H1 (cell line): ENCODE data around the gene CYP2W1. TPM values are rescaled to one million over a fixed set of nuclear protein-coding genes. Genes with fewer than 3 reads are reported as not detected.

Experiments used
- CTCF ChIA-PET: fragments of 300-600 bp; sonication (Branson Sonifier 250); formaldehyde crosslinking; loops from one replicate; lab custom pipeline; 2021; ENCODE audit not compliant: partially characterized antibody; lab: Charles Lee
- POLR2A ChIA-PET: fragments of 300-600 bp; sonication (Branson Sonifier 250); formaldehyde crosslinking; loops from one replicate; lab custom pipeline; 2021; ENCODE audit warnings: inconsistent platforms; ENCODE audit not compliant: partially characterized antibody; lab: Charles Lee
- DNase-seq, 2 experiments: peaks; one replicate each; pipeline versions ENCODE4 v3.0.0 to v3.0.0-alpha.2; 2010 to 2022; ENCODE audit warnings: low spot score in 2 of 2, low read depth in 1 of 2, mixed read lengths in 1 of 2
- FAIRE-seq: peaks from 2 replicates; lab custom pipeline; 2011; peaks lifted over from hg19 to GRCh38; lab: Jason Lieb, UNC
- H2AFZ ChIP-seq: 2 replicates; pipeline ENCODE4 v1.8.1; 2012; ENCODE audit warnings: low read length, inconsistent platforms
- H2AK5ac ChIP-seq: 2 replicates; pipeline ENCODE4 v1.6.1; 2013; ENCODE audit warnings: low read depth, low read length
- H2BK120ac ChIP-seq: replicated peaks from 2 replicates; pipeline ENCODE3; 2013; ENCODE audit warnings: low read depth, low read length, inconsistent platforms
- H2BK12ac ChIP-seq: 2 replicates; pipeline ENCODE4 v1.6.1; 2013; ENCODE audit warnings: low read depth, low read length
- H2BK15ac ChIP-seq: 2 replicates; pipeline ENCODE4 v1.6.1; 2013; ENCODE audit warnings: low read length
- H2BK20ac ChIP-seq: 2 replicates; pipeline ENCODE4 v1.6.1; 2013; ENCODE audit warnings: low read length
- H2BK5ac ChIP-seq: 2 replicates; pipeline ENCODE4 v1.6.1; 2013; ENCODE audit warnings: low read depth, low read length
- H3K14ac ChIP-seq: 2 replicates; pipeline ENCODE4 v1.6.1; 2013; ENCODE audit warnings: inconsistent platforms; ENCODE audit not compliant: insufficient read length
- H3K18ac ChIP-seq: 2 replicates; pipeline ENCODE4 v1.6.1; 2013; ENCODE audit warnings: low read length; ENCODE audit errors: extremely low read depth
- H3K23ac ChIP-seq: 2 replicates; pipeline ENCODE4 v1.6.1; 2013; ENCODE audit warnings: inconsistent platforms; ENCODE audit not compliant: insufficient read length
- H3K23me2 ChIP-seq: 2 replicates; pipeline ENCODE4 v1.6.1; 2013; ENCODE audit warnings: low read depth, low read length
- H3K27ac ChIP-seq: 2 replicates; pipeline ENCODE4 v1.6.1; 2011; ENCODE audit warnings: low read depth, low read length, inconsistent platforms
- H3K27me3 ChIP-seq, 4 experiments: replicated peaks in 1 of 4; 1 replicate in 1 of 4; 2 replicates in 3 of 4; pipeline versions ENCODE4 v1.6.1 to v1.8.1; 2011 to 2013; ENCODE audit warnings: low read length in 3 of 4, mild to moderate bottlenecking in 3 of 4, inconsistent platforms in 2 of 4, mixed read lengths in 2 of 4, moderate library complexity in 1 of 4; ENCODE audit not compliant: control insufficient read depth in 3 of 4, insufficient read depth in 3 of 4; ENCODE audit errors: extremely low read depth in 1 of 4
- H3K36me3 ChIP-seq, 4 experiments: 2 replicates each; pipeline versions ENCODE4 v1.6.1 to v1.8.1; 2011 to 2013; ENCODE audit warnings: mild to moderate bottlenecking in 4 of 4, low read length in 3 of 4, moderate library complexity in 2 of 4, control low read depth in 1 of 4, inconsistent platforms in 1 of 4; ENCODE audit not compliant: insufficient read depth in 4 of 4, control insufficient read depth in 2 of 4
- H3K4ac ChIP-seq: replicated peaks from 2 replicates; pipeline ENCODE3; 2013; ENCODE audit warnings: low read length, low read depth, mixed read lengths, inconsistent platforms; ENCODE audit not compliant: insufficient read length
- H3K4me1 ChIP-seq, 4 experiments: replicated peaks in 1 of 4; 1 replicate in 1 of 4; 2 replicates in 3 of 4; pipeline versions ENCODE4 v1.6.1 to v1.8.1; 2011 to 2013; ENCODE audit warnings: low read length in 3 of 4, inconsistent platforms in 2 of 4, mixed read lengths in 1 of 4; ENCODE audit not compliant: insufficient read depth in 4 of 4, control insufficient read depth in 3 of 4
- H3K4me2 ChIP-seq, 2 experiments: 2 replicates each; pipeline versions ENCODE4 v1.6.1 to v1.8.1; 2011 to 2013; ENCODE audit warnings: low read depth in 2 of 2, low read length in 2 of 2, control low read depth in 1 of 2, inconsistent platforms in 1 of 2, mild to moderate bottlenecking in 1 of 2; ENCODE audit not compliant: insufficient read depth in 1 of 2
- H3K4me3 ChIP-seq, 4 experiments: fragments of 200-600, 300-600 bp in 1 of 4; sonication (generic), shearing (Covaris generic), sonication (Bioruptor Twin) in 1 of 4; 2 replicates each; pipeline versions ENCODE4 v1.5.1 to v1.8.1; 2011 to 2016; ENCODE audit warnings: low read length in 4 of 4, low read depth in 3 of 4, control low read depth in 2 of 4, inconsistent platforms in 2 of 4, mild to moderate bottlenecking in 2 of 4, mixed read lengths in 1 of 4, moderate library complexity in 1 of 4; ENCODE audit not compliant: insufficient read depth in 2 of 4; ENCODE audit errors: extremely low read depth in 1 of 4
- H3K56ac ChIP-seq: replicated peaks from 2 replicates; pipeline ENCODE3; 2013; ENCODE audit warnings: low read depth, mild to moderate bottlenecking, mixed read lengths, low read length, inconsistent platforms; ENCODE audit not compliant: insufficient read length
- H3K79me1 ChIP-seq: 2 replicates; pipeline ENCODE4 v1.6.1; 2013; ENCODE audit warnings: low read depth, low read length, control low read depth
- H3K79me2 ChIP-seq, 2 experiments: 2 replicates each; pipeline versions ENCODE4 v1.6.1 to v1.8.1; 2012 to 2013; ENCODE audit warnings: low read length in 2 of 2, mild to moderate bottlenecking in 2 of 2, inconsistent platforms in 1 of 2; ENCODE audit not compliant: insufficient read depth in 2 of 2, control insufficient read depth in 1 of 2
- H3K9ac ChIP-seq, 4 experiments: replicated peaks in 1 of 4; 1 replicate in 1 of 4; 2 replicates in 3 of 4; pipeline versions ENCODE4 v1.6.1 to v1.8.1; 2011 to 2013; ENCODE audit warnings: low read depth in 3 of 4, low read length in 3 of 4, control low read depth in 2 of 4, mild to moderate bottlenecking in 2 of 4, moderate library complexity in 2 of 4, inconsistent platforms in 1 of 4; ENCODE audit errors: extremely low read depth in 1 of 4
- H3K9me3 ChIP-seq, 2 experiments: 2 replicates each; pipeline versions ENCODE4 v1.6.1 to v1.8.1; 2012 to 2013; ENCODE audit warnings: mild to moderate bottlenecking in 2 of 2, moderate library complexity in 2 of 2, control low read depth in 1 of 2, inconsistent platforms in 1 of 2, low read depth in 1 of 2, low read length in 1 of 2, mixed read lengths in 1 of 2; ENCODE audit not compliant: insufficient read depth in 2 of 2
- H4K20me1 ChIP-seq, 2 experiments: replicated peaks in 1 of 2; 2 replicates each; pipeline versions ENCODE3 to v1.8.1; 2011 to 2013; ENCODE audit warnings: inconsistent platforms in 2 of 2, low read length in 2 of 2, mild to moderate bottlenecking in 1 of 2; ENCODE audit not compliant: insufficient read depth in 2 of 2, control insufficient read depth in 1 of 2
- H4K5ac ChIP-seq: 2 replicates; pipeline ENCODE4 v1.6.1; 2013; ENCODE audit warnings: low read length, low read depth, mixed read lengths, inconsistent platforms; ENCODE audit not compliant: insufficient read length
- H4K8ac ChIP-seq: 2 replicates; pipeline ENCODE4 v1.8.0; 2013; ENCODE audit warnings: mild to moderate bottlenecking, moderate library complexity, low read length, inconsistent platforms; ENCODE audit not compliant: insufficient read depth; ENCODE audit errors: extremely low read depth
- H4K91ac ChIP-seq: replicated peaks from 2 replicates; pipeline ENCODE3; 2013; ENCODE audit warnings: low read length, mixed read lengths, inconsistent platforms; ENCODE audit not compliant: insufficient read length
- BRCA1 ChIP-seq: IDR thresholded peaks from 2 replicates; pipeline ENCODE4 v1.6.1; 2012; ENCODE audit warnings: low read depth, low read length, improper control_type of control experiment
- CHD2 ChIP-seq: IDR thresholded peaks from 2 replicates; pipeline ENCODE4 v1.6.1; 2012; ENCODE audit warnings: low read length, improper control_type of control experiment
- CTBP2 ChIP-seq: IDR thresholded peaks from 2 replicates; pipeline ENCODE4 v1.7.0; 2011; ENCODE audit warnings: borderline replicate concordance, mild to moderate bottlenecking, moderate library complexity, mixed read lengths, low read length; ENCODE audit not compliant: insufficient read depth, insufficient read length
- EZH2 ChIP-seq: fragments of 200-600 bp; sonication (generic); IDR thresholded peaks from 2 replicates; pipeline ENCODE4 v1.7.1; 2012; ENCODE audit warnings: low read depth, mild to moderate bottlenecking, moderate library complexity, low read length, inconsistent platforms; ENCODE audit not compliant: severe bottlenecking
- KDM5A ChIP-seq: fragments of 200-600 bp; IDR thresholded peaks from 2 replicates; pipeline ENCODE4 v1.7.1; 2012; ENCODE audit warnings: mild to moderate bottlenecking, low read length, inconsistent platforms, mixed read lengths
- POU5F1 ChIP-seq: IDR thresholded peaks from 2 replicates; pipeline ENCODE4 v1.6.1; 2011; ENCODE audit warnings: low read depth, mild to moderate bottlenecking, low read length, moderate library complexity
- RXRA ChIP-seq: IDR thresholded peaks from 2 replicates; pipeline ENCODE4 v1.6.1; 2011; ENCODE audit warnings: low read depth, mild to moderate bottlenecking, low read length, moderate library complexity; ENCODE audit not compliant: insufficient read depth
- SIN3A ChIP-seq, 2 experiments: IDR thresholded peaks in 1 of 2; conservative IDR thresholded peaks in 1 of 2; 2 replicates each; pipeline ENCODE4 v1.6.1; 2011 to 2012; ENCODE audit warnings: low read length in 2 of 2, improper control_type of control experiment in 1 of 2, low read depth in 1 of 2, mild to moderate bottlenecking in 1 of 2
- SIRT6 ChIP-seq: IDR thresholded peaks from one replicate; pipeline ENCODE4 v1.7.1; 2012; ENCODE audit warnings: low read length, inconsistent platforms
- SIX5 ChIP-seq: IDR thresholded peaks from 2 replicates; pipeline ENCODE4 v1.6.1; 2011; ENCODE audit warnings: mild to moderate bottlenecking, low read depth, low read length
- SP1 ChIP-seq: IDR thresholded peaks from 2 replicates; pipeline ENCODE4 v1.6.1; 2011; ENCODE audit warnings: low read depth, low read length
- SP2 ChIP-seq: IDR thresholded peaks from 2 replicates; pipeline ENCODE4 v1.6.1; 2012; ENCODE audit warnings: mild to moderate bottlenecking, low read length, inconsistent platforms
- SP4 ChIP-seq: IDR thresholded peaks from 2 replicates; pipeline ENCODE4 v1.6.1; 2012; ENCODE audit warnings: low read length, inconsistent platforms
- YY1 ChIP-seq: IDR thresholded peaks from 2 replicates; pipeline ENCODE4 v1.6.1; 2011; ENCODE audit warnings: low read depth, mild to moderate bottlenecking, low read length
- WGBS, 2 experiments: shearing (Covaris generic) in 1 of 2; methylation state at CpG; one replicate each; pipeline versions ENCODE4 v1.1.6 to v1.1.7; 2013 to 2015; ENCODE audit warnings: low lambda C conversion rate in 2 of 2, mixed read lengths in 2 of 2, inconsistent platforms in 1 of 2, low coverage in 1 of 2, missing lambda C conversion rate in 1 of 2; ENCODE audit not compliant: insufficient replicate concordance in 2 of 2, insufficient coverage in 1 of 2, insufficient read length in 1 of 2; ENCODE audit errors: extremely low coverage in 1 of 2, missing lambda C conversion rate in 1 of 2; 5-methylcytosine and 5-hydroxymethylcytosine counted together
- polyA plus RNA-seq, 7 experiments: library from polyadenylated mRNA; depleted of rRNA in 3 of 7; stranded (reverse) in 5 of 7; unstranded in 2 of 7; fragments of >200 nt in 5 of 7; fragments of 200-250 nt in 2 of 7; gene quantifications; 1 replicate in 5 of 7; 2 replicates in 1 of 7; 4 replicates in 1 of 7; pipeline versions ENCODE4 v1.2.1 to v1.2.3, GENCODE V29; 2011 to 2013; ENCODE audit warnings: missing spikeins in 2 of 7, mixed read lengths in 2 of 7
- total RNA-seq: library from RNA; stranded (reverse); fragmentation: NEBNext Ultra II Directional; extraction: Animal tissue kit (Norgen Biotek cat#: 25700); gene quantifications from 2 replicates; pipeline ENCODE4 v1.2.1, GENCODE V29; 2021

CYP2W1 gene
- total and polyA plus RNA-seq, 2 of the 8 experiments (the other 6 are each of a cell fraction or from before 2014, with no cell fraction given) = not detected

DNA sequence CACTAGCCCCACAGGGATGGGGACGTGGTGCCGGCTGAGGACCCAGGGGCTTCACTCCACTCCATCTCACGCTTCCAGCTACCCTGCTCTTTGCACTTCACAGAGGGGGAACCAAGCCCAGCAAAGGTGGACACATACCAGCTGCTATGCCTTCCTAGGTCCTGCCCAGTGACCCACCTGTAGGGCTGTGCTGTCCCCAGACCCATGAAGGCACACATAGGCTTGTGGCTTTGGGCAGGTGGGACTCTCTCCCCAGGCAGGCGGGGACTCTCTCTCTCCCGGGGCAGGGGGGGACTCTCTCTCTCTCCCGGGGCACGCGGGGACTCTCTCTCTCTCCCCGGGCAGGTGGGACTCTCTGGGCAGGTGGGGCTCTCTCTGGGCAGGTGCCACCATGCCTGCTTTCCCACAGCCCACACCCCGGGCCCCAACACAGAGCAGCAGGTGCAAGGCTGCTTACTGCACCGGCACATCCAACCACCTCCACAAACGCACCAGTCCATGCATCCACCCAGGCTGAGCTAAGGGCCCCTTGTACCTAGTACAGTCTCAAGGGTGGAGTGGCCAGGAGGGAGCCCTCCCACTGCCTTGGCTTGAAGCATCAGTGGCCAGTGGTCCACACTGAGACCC, 47.6 kb downstream of the CYP2W1 start:
- H3K9ac ChIP-seq = no peak overlapping the region
- 100% methylated on average over 6 of the region's 12 CpGs; no CpG with 5 or more reads in 1 of the 2 experiments for WGBS, 2 experiments
- TF ChIP-seq KDM5A = no peak
- TF ChIP-seq SP4 = no peak
- TF ChIP-seq SIRT6 = no peak
- no peak for TF ChIP-seq SP1
- no peak for TF ChIP-seq SP2
- TF ChIP-seq YY1 = no peak
- no peak for TF ChIP-seq POU5F1
- no peak for TF ChIP-seq RXRA
- TF ChIP-seq EZH2 = no peak
- no peak for TF ChIP-seq BRCA1
- TF ChIP-seq SIN3A (conservative IDR thresholded peaks at IDR 0.05 in 1 of 2, IDR thresholded peaks at IDR 0.05 in 1 of 2; ENCODE audit: low read depth in 1 of 2, low read length in 2 of 2) = no peak
- TF ChIP-seq SIX5 = no peak
- TF ChIP-seq CHD2 = no peak
- no peak for TF ChIP-seq CTBP2

More for the DNA sequence above, 47.6 kb downstream of the CYP2W1 start:
- peak overlapping the region; percentile 69 for H3K4ac ChIP-seq
- no peak overlapping the region for H3K4me2 ChIP-seq
- CTCF ChIA-PET = interaction anchor here (0.9 to 1.4 kb wide), 4 partner anchors 25 to 153 kb away, joined by 3 to 4 read pairs (median 4); no protein-coding TSS in a partner anchor
- H2BK120ac ChIP-seq = no peak overlapping the region
- H3K27ac ChIP-seq = no peak overlapping the region
- no peak overlapping the region for H3K18ac ChIP-seq
- no peak overlapping the region for H3K4me3 ChIP-seq
- no peak overlapping the region for H4K5ac ChIP-seq
- H3K79me2 ChIP-seq = no peaks in the 10 kb centered on the region; a peak in 2 of 4 replicates
- no peak overlapping the region for H2BK20ac ChIP-seq
- no peak overlapping the region for H2BK12ac ChIP-seq
- H2AK5ac ChIP-seq = no peak overlapping the region
- DNase-seq (no peak), FAIRE-seq (no peak)
- H2BK15ac ChIP-seq = no peak overlapping the region
- no peak overlapping the region for H2AFZ ChIP-seq
- POLR2A ChIA-PET = interaction anchor here (0.6 to 1.7 kb wide), 2 partner anchors 13 to 108 kb away, joined by 3 to 6 read pairs; no protein-coding TSS in a partner anchor
- peaks cover 0 to 9% (median 3%) of the 10 kb centered on the region in 4 experiments; a peak in 5 of 7 replicates for H3K4me1 ChIP-seq
- H3K79me1 ChIP-seq = peaks cover 5% of the 10 kb centered on the region
- no peaks in the 10 kb centered on the region; a peak in 1 of 8 replicates for H3K36me3 ChIP-seq
- H4K91ac ChIP-seq = no peak overlapping the region
- no peaks in the 10 kb centered on the region; a peak in 1 of 7 replicates for H3K27me3 ChIP-seq
- H3K23me2 ChIP-seq = peaks cover 12% of the 10 kb centered on the region; the same call in 1 of the 2 replicates
- H4K20me1 ChIP-seq = peaks cover 3 to 12% of the 10 kb centered on the region in 2 experiments
- H3K9me3 ChIP-seq = peaks cover 3 to 6% of the 10 kb centered on the region in 2 experiments
- H3K56ac ChIP-seq = no peak overlapping the region
- no peak overlapping the region for H3K14ac ChIP-seq
- H2BK5ac ChIP-seq = no peak overlapping the region
- peak overlapping the region; percentile 25; the same call in 1 of the 2 replicates for H4K8ac ChIP-seq
- H3K23ac ChIP-seq = no peak overlapping the region
